Suppressor macrophage treated with lipopolysaccharide for 1 hour (primary cell): Measurements from ENCODE around the gene ZIC2.

Experiments
- DNase-seq, 3 donors: peaks; one replicate each; pipeline ENCODE4 v3.0.0-alpha.2; 2020 to 2022

ZIC2 gene

GRCh38 chr13:99960663-99961311 lies 20.8 kb upstream of the ZIC2 start:
- no peak for DNase-seq

GRCh38 chr13:99961636-99962035 lies 19.9 kb upstream of the ZIC2 start:
- DNase-seq: no peak

DNA sequence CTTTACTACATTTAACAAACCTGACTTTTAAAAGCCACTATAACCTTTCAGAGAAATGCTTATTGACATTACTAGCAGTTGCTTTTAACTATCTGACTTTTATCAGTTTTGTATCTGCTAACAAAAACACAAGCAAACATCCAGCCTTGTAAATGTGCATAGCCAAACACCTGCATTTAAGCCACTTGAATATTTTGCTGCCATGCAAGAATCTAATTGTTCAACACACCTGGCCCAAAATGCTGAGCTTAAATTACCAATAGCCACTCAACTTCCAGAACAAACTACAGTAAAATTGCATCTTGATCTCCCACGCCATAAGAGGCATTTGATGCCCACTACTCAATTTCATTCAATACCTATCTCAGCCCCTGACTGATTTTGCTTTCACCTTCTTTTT lies 19.3 kb upstream of the ZIC2 start:
- no peak for DNase-seq

DNA sequence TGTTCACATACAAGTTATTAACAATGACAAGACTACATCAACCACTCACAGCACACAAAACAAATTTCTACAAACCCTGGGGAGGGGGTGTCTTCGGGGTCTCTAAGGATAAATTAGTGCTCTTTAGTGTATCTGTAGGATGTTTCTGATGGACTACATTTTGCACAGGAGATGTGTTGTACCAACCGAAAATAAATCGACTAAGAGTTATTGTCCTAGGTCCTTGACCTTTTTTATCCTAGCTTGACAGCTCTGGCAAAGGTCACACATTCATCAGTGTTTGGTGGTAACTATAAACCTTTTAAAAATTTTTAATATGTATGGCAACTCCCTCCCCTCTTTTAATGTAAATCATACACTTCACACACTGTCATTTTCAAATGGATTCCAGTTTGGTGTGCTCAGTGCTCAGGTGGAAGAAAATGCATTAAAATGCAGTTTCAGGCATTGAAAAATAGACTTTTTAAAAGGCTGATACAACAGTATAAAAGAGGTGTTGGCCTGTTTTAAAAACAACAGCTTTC lies 17.7 kb upstream of the ZIC2 start:
- no peak for DNase-seq

GRCh38 chr13:99965329-99966000 lies 16.1 kb upstream of the ZIC2 start:
- DNase-seq: no peak

- DNase-seq: no peak
These were observed 15.3 kb upstream of the ZIC2 start for GRCh38 chr13:99966064-99966805.

DNA sequence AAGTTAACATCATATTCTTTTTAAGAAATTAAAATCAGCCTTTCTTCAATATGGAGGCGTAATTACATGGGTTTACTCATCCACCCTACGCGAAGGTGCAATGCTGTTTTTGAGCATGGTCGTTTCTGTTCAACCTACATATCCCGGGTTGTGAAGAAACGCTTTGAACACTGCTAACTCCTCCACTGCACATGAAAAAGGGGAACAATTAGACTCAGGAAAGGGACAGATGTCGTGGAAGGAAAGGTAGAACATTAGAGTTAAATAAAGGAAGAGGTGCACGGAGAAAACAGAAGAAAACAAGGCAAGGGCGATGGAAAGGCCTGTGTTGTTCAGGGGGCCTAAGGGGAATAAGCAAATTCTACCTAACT lies 14.1 kb upstream of the ZIC2 start:
- DNase-seq: no peak

GRCh38 chr13:99967869-99968520 lies 13.6 kb upstream of the ZIC2 start:
- no peak for DNase-seq

GRCh38 chr13:99968521-99969452 lies 12.8 kb upstream of the ZIC2 start:
- DNase-seq: peak; percentile 47 to 83 (median 66)

GRCh38 chr13:99969453-99969918 lies 12.1 kb upstream of the ZIC2 start:
- DNase-seq: no peak

DNA sequence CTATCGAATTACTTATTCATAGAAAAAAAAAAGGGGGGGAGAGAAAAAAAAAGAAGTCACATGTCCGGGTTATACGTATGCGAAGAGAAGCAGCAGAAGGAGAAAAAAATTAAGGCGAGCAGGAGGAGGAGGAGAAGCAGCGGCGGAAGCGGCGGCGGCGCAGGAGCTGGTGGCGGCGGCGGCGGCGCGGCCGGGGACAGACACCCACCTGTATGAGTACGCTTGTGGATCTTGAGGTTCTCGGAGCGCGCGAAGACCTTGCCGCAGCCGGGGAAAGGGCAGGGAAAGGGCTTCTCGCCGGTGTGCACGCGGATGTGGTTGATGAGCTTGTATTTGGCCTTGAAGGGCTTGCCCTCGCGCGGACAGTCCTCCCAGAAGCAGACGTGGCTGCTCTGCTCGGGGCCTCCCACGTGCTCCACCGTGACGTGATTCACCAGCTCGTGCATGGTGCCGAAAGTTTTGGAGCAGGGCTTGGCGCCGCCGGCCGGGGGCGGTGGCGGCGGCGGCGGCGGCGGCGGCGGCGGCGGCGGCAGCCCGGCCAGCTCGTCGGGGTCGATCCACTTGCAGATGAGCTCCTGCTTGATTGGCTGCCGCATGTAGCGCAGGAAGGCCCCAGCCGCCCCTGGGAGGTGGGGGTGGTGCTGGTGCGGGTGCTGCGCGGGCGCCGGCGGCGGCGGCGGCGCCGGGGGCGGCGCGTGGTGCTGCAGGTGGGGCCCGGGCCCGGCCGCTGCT lies 11.5 kb upstream of the ZIC2 start:
- DNase-seq: peak; percentile 71 to 77 (median 74)

DNA sequence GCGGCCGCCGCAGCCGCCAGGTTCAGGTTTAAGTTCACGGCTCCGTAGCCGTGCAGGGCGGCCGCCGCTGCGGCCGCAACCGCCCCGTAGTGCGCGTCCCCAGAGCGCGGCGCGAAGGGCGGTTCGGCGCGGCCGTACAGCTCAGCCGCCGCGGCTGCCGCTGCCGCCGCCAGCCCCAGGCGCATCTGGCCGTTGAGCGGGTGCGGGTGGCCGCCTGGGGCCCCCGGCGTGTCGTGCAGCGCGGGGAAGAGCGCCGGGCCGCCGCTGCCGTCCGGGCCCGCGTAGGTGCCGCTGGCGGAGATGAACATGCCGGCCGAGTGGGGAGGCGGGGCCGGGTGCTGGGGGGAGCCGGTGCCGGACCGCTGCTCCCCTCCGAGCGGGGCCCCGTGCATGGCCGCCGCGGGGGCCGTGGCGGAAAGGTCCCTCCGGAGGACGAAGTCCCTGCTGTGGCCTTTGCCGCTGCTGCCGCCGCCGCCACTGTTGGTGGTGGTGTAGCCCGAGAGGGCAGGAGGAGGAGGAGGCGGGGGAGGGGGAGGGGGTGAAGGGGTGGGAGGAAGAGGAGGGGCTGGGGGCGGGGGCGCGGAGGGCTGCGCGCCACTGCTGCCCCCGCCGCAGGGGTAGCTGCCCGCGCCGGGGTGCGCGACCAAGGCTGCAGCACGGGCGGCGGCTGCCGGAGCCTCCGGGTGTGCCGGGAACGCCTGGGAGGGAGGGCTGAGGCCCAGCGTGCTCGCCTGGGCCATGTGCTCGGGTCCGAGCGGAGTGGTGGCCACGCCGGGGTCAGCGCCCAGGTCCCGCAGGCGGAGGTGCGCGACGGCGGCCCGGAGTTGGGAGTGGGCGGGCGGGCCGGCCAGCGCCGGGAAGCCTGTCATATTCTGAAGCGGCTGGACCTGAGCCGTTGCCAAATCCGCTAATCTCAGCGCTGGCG lies 10.7 kb upstream of the ZIC2 start:
- DNase-seq: no peak

- DNase-seq: no peak
These were observed 9.9 kb upstream of the ZIC2 start, which contains the start of gene ZIC5 for GRCh38 chr13:99971576-99972189. Gene ZIC5, minus strand, starts transcription at chr13:99971767. Its CDS starts 164 bp downstream, at chr13:99971603.

- DNase-seq: no peak
These were observed 9.3 kb upstream of the ZIC2 start for GRCh38 chr13:99972190-99972731.

GRCh38 chr13:99973163-99973807 lies 8.3 kb upstream of the ZIC2 start:
- DNase-seq: no peak

GRCh38 chr13:99973808-99974185 lies 7.8 kb upstream of the ZIC2 start:
- no peak for DNase-seq

DNA sequence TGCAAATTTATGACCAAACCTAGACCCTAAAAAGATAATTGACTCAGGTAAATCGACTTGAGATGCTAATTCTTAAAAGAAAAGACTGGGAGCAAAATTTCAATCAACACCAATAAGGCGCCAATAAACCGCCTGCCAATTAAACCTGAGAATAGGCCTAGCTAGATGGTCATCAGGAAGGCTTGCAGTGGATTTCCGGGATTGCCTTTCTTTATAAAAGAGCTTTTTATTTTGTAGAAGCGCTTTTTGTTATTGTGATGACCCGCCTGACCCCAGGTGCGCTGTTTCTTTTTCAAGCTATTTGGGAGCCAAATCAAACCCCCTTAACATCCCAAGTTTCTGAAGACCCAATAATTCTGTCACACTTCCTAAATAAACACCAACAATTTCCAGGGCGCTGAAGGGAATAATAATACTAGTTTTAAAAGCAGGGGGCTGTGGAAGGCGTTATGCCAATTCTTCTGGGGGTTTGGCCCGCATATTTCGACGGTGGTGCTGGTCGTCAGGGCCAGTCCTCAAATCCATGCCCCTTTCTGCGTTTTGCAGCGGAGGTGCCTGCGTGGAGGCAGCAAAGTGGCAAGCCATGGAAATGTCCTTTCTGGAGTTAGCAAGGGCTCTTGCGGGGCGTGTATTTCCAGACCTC lies 7.2 kb upstream of the ZIC2 start:
- DNase-seq: no peak

- DNase-seq: no peak
These were observed 6.5 kb upstream of the ZIC2 start for GRCh38 chr13:99974939-99975561.
